HEK293 (cell line): Measurements from ENCODE around the gene LTBP1.

Experiments
- CTCF ChIA-PET: fragments of 350-600 bp; formaldehyde crosslinking; extraction: SDS; loops from one replicate; lab custom pipeline; 2021; ENCODE audit warnings: antibody characterized with exemption; lab: Yijun Ruan, JAX
- POLR2A ChIA-PET: fragments of 300-600 bp; formaldehyde crosslinking; extraction: SDS; loops from one replicate; lab custom pipeline; 2020; ENCODE audit warnings: antibody characterized with exemption, inconsistent platforms; lab: Yijun Ruan, JAX
- H3K27ac ChIP-seq: fragments of 200-500 bp; sonication (Bioruptor generic); 2 replicates; pipeline ENCODE4 v1.5.1; 2014; ENCODE audit warnings: low read depth, low read length, control low read depth, inconsistent platforms; ENCODE audit errors: extremely low read depth
- H3K36me3 ChIP-seq, 2 experiments: fragments of 200-500 bp in 1 of 2; sonication (Bioruptor generic) in 1 of 2; 1 replicate in 1 of 2; 2 replicates in 1 of 2; pipeline ENCODE4 v1.5.1; 2014 to 2017; ENCODE audit warnings: inconsistent platforms in 2 of 2, low read length in 2 of 2; ENCODE audit not compliant: control insufficient read depth in 2 of 2, insufficient read depth in 1 of 2
- H3K4me1 ChIP-seq: fragments of 200-500 bp; sonication (Bioruptor generic); 2 replicates; pipeline ENCODE4 v1.5.1; 2014; ENCODE audit warnings: mild to moderate bottlenecking, low read length, inconsistent platforms; ENCODE audit not compliant: control insufficient read depth, insufficient read depth
- H3K4me3 ChIP-seq: 2 replicates; pipeline ENCODE4 v1.5.1; 2011; ENCODE audit warnings: low read depth, mild to moderate bottlenecking, control low read depth, low read length, moderate library complexity
- H3K9me3 ChIP-seq: fragments of 200-500 bp; sonication (Bioruptor generic); 2 replicates; pipeline ENCODE4 v1.5.1; 2014; ENCODE audit warnings: low read depth, low read length, inconsistent platforms; ENCODE audit not compliant: control insufficient read depth, insufficient read depth
- CTCF ChIP-seq: fragments of 450-650 bp; formaldehyde crosslinking; IDR thresholded peaks from 2 replicates; pipeline ENCODE4 v1.5.1; 2016; ENCODE audit warnings: missing biosample characterization, missing genetic modification characterization
- FEZF1 ChIP-seq: fragments of 450-650 bp; formaldehyde crosslinking; IDR thresholded peaks from 2 replicates; pipeline ENCODE4 v1.5.1; 2016; ENCODE audit warnings: missing biosample characterization, missing genetic modification characterization
- GLIS1 ChIP-seq: fragments of 450-650 bp; formaldehyde crosslinking; IDR thresholded peaks from 2 replicates; pipeline ENCODE4 v1.5.1; 2016; ENCODE audit warnings: missing biosample characterization, missing genetic modification characterization
- KLF16 ChIP-seq: fragments of 450-650 bp; formaldehyde crosslinking; IDR thresholded peaks from 2 replicates; pipeline ENCODE4 v1.5.1; 2017; ENCODE audit warnings: missing biosample characterization, missing genetic modification characterization
- KLF8 ChIP-seq: fragments of 450-650 bp; formaldehyde crosslinking; IDR thresholded peaks from 2 replicates; pipeline ENCODE4 v1.5.1; 2016; ENCODE audit warnings: missing biosample characterization, missing genetic modification characterization
- SP3 ChIP-seq: fragments of 450-650 bp; formaldehyde crosslinking; IDR thresholded peaks from 2 replicates; pipeline ENCODE4 v1.5.1; 2016; ENCODE audit warnings: missing biosample characterization, missing genetic modification characterization
- ZBTB21 ChIP-seq: fragments of 450-650 bp; formaldehyde crosslinking; IDR thresholded peaks from 2 replicates; pipeline ENCODE4 v1.5.1; 2017; ENCODE audit warnings: missing biosample characterization, missing genetic modification characterization
- ZBTB26 ChIP-seq: fragments of 450-650 bp; formaldehyde crosslinking; optimal IDR thresholded peaks from 2 replicates; pipeline ENCODE3; 2016; ENCODE audit warnings: missing biosample characterization, mild to moderate bottlenecking, missing genetic modification characterization
- ZFP41 ChIP-seq: fragments of 450-650 bp; formaldehyde crosslinking; IDR thresholded peaks from 2 replicates; pipeline ENCODE4 v1.5.1; 2016; ENCODE audit warnings: missing biosample characterization, missing genetic modification characterization, borderline replicate concordance
- ZNF114 ChIP-seq: fragments of 450-650 bp; formaldehyde crosslinking; IDR thresholded peaks from 2 replicates; pipeline ENCODE4 v1.5.0; 2017; ENCODE audit warnings: missing biosample characterization, missing genetic modification characterization
- ZNF354C ChIP-seq: fragments of 450-650 bp; formaldehyde crosslinking; IDR thresholded peaks from 2 replicates; pipeline ENCODE4 v1.5.1; 2016; ENCODE audit warnings: missing biosample characterization, missing genetic modification characterization, low read depth, borderline replicate concordance
- ZNF433 ChIP-seq: fragments of 450-650 bp; formaldehyde crosslinking; IDR thresholded peaks from 2 replicates; pipeline ENCODE4 v1.5.1; 2016; ENCODE audit warnings: missing biosample characterization, missing genetic modification characterization, low read depth
- ZNF544 ChIP-seq: fragments of 450-650 bp; formaldehyde crosslinking; IDR thresholded peaks from 2 replicates; pipeline ENCODE4 v1.5.0; 2017; ENCODE audit warnings: missing biosample characterization, missing genetic modification characterization
- ZNF596 ChIP-seq: fragments of 450-650 bp; IDR thresholded peaks from 2 replicates; pipeline ENCODE4 v1.5.0; 2018; ENCODE audit warnings: missing biosample characterization, mild to moderate bottlenecking, missing genetic modification characterization, moderate library complexity
- ZNF660 ChIP-seq: fragments of 450-650 bp; IDR thresholded peaks from 2 replicates; pipeline ENCODE4 v1.5.1; 2018; ENCODE audit warnings: missing biosample characterization, mild to moderate bottlenecking, missing genetic modification characterization
- ZNF670 ChIP-seq: fragments of 450-650 bp; formaldehyde crosslinking; IDR thresholded peaks from 2 replicates; pipeline ENCODE4 v1.5.1; 2016; ENCODE audit warnings: missing biosample characterization, missing genetic modification characterization, low read depth
- ZNF707 ChIP-seq: fragments of 450-650 bp; formaldehyde crosslinking; IDR thresholded peaks from 2 replicates; pipeline ENCODE4 v1.5.1; 2016; ENCODE audit warnings: missing biosample characterization, missing genetic modification characterization
- ZNF792 ChIP-seq: fragments of 450-650 bp; formaldehyde crosslinking; IDR thresholded peaks from 2 replicates; pipeline ENCODE4 v1.5.1; 2016; ENCODE audit warnings: missing biosample characterization, missing genetic modification characterization

The LTBP1 gene

GRCh38 chr2:33223856-33224255, 277.1 kb downstream of the LTBP1 start:
- Histone ChIP-seq H3K4me1 (peaks cover 5% of the 10 kb centered on the region; the same call in 1 of the 2 replicates), H3K9me3 (no peaks in the 10 kb centered on the region), H3K36me3 (no peaks in the 10 kb centered on the region), H3K27ac (no peak overlapping the region), H3K4me3 (no peak overlapping the region)
- ChIA-PET CTCF (interaction anchor here (0.8 kb wide), 1 partner anchor 47 kb away, joined by 3 read pairs; no protein-coding TSS in a partner anchor), POLR2A (no interaction called here)
- TF ChIP-seq KLF8 (tag by site-specific recombination) (no peak), ZNF707 (tag by site-specific recombination) (no peak), ZNF596 (tag by site-specific recombination) (no peak), ZFP41 (tag by site-specific recombination) (no peak), ZNF354C (tag by site-specific recombination) (no peak), ZNF114 (tag by site-specific recombination) (no peak), SP3 (tag by site-specific recombination) (no peak), ZNF544 (no peak), ZNF433 (tag by site-specific recombination) (no peak), ZNF670 (tag by site-specific recombination) (no peak), ZNF660 (tag by site-specific recombination) (no peak)

- Histone ChIP-seq H3K27ac (no peak overlapping the region), H3K4me1 (peaks cover 5% of the 10 kb centered on the region; the same call in 1 of the 2 replicates), H3K36me3 (no peaks in the 10 kb centered on the region), H3K4me3 (no peak overlapping the region), H3K9me3 (no peaks in the 10 kb centered on the region)
- POLR2A ChIA-PET, result no interaction called here
- no peak for TF ChIP-seq CTCF (tag by site-specific recombination)
- CTCF ChIA-PET, result no interaction called here
Measured at GRCh38 chr2:33225350-33225749, 278.6 kb downstream of the LTBP1 start.

- TF ChIP-seq ZBTB26 (tag by site-specific recombination), result no peak
- TF ChIP-seq ZNF354C (tag by site-specific recombination), result no peak
- TF ChIP-seq ZNF792, result no peak
- TF ChIP-seq GLIS1 (tag by site-specific recombination), result no peak
- no peak for TF ChIP-seq ZBTB21 (tag by site-specific recombination)
- TF ChIP-seq FEZF1 (tag by site-specific recombination), result no peak
- no peak for TF ChIP-seq KLF16
- Histone ChIP-seq H3K27ac (no peak overlapping the region), H3K9me3 (no peaks in the 10 kb centered on the region), H3K4me3 (no peak overlapping the region), H3K4me1 (peaks cover 5% of the 10 kb centered on the region; the same call in 1 of the 2 replicates), H3K36me3 (no peaks in the 10 kb centered on the region)
- ChIA-PET CTCF (no interaction called here), POLR2A (no interaction called here)
Measured at GRCh38 chr2:33226546-33226945, 279.8 kb downstream of the LTBP1 start.
